K562 (cell line): ENCODE data around the gene SPCS3. TPM values are rescaled to one million over a fixed set of nuclear protein-coding genes. Genes with fewer than 3 reads are reported as not detected.

Experiments
- ATAC-seq: fragments of 200-7000 bp; cut with Tn5 transposase; 3 replicates; pipeline ENCODE4 v1.9.1; 2020; ENCODE audit warnings: moderate library complexity
- BruUV-seq: library from RNA; stranded (reverse); fragments of 400-500 nt; replicated peaks from 2 replicates; lab custom pipeline; 2021; lab: Mats Ljungman, UMichigan
- CTCF ChIA-PET: fragments of 300-600 bp; formaldehyde crosslinking; extraction: SDS; loops from one replicate; lab custom pipeline; 2021; ENCODE audit warnings: low intra/inter-chr PET ratio; lab: Yijun Ruan, JAX
- POLR2A ChIA-PET: fragments of 300-600, 350-650 bp; sonication (Branson Sonifier 250); formaldehyde crosslinking; extraction: SDS; loops from one replicate; lab custom pipeline; 2021; ENCODE audit warnings: antibody characterized with exemption, inconsistent platforms; lab: Yijun Ruan, JAX
- DNase-seq, 4 experiments: peaks; one replicate each; pipeline versions ENCODE4 v3.0.0 to v3.0.0-alpha.2; 2011 to 2018; ENCODE audit warnings: low spot score in 3 of 4, mixed read lengths in 3 of 4; ENCODE audit errors: extremely low read depth in 1 of 4
- FAIRE-seq: peaks from 2 replicates; lab custom pipeline; 2011; peaks lifted over from hg19 to GRCh38; lab: Jason Lieb, UNC
- H2AFZ ChIP-seq: 2 replicates; pipeline ENCODE4 v1.6.0; 2011; ENCODE audit warnings: low read depth, low read length, control low read depth, inconsistent platforms
- H3K27ac ChIP-seq: fragments of 200-600 bp; 3 replicates; pipeline ENCODE4 v1.8.0; 2011; ENCODE audit warnings: low read depth, mild to moderate bottlenecking, control low read depth, inconsistent platforms, low read length, moderate library complexity, mixed read lengths; ENCODE audit errors: extremely low read depth
- H3K27me3 ChIP-seq, 2 experiments: fragments of 300-600 bp in 1 of 2; 2 replicates in 1 of 2; 3 replicates in 1 of 2; pipeline versions ENCODE4 v1.6.0 to v1.8.0; 2011; ENCODE audit warnings: inconsistent platforms in 2 of 2, low read length in 2 of 2, mild to moderate bottlenecking in 1 of 2, mixed read lengths in 1 of 2, moderate library complexity in 1 of 2; ENCODE audit not compliant: control insufficient read depth in 2 of 2, insufficient read depth in 2 of 2
- H3K36me3 ChIP-seq: fragments of 300-600 bp; 3 replicates; pipeline ENCODE4 v1.8.0; 2011; ENCODE audit warnings: mild to moderate bottlenecking, low read length, inconsistent platforms; ENCODE audit not compliant: control insufficient read depth, insufficient read depth
- H3K4me1 ChIP-seq, 2 experiments: fragments of 200-600 bp in 1 of 2; replicated peaks in 1 of 2; 2 replicates in 1 of 2; 3 replicates in 1 of 2; pipeline versions ENCODE4 v1.5.1 to v1.8.0; 2011; ENCODE audit warnings: inconsistent platforms in 2 of 2, low read length in 2 of 2, mild to moderate bottlenecking in 1 of 2, mixed read lengths in 1 of 2, moderate library complexity in 1 of 2; ENCODE audit not compliant: control insufficient read depth in 2 of 2, insufficient read depth in 2 of 2
- H3K4me2 ChIP-seq: 2 replicates; pipeline ENCODE4 v1.6.1; 2011; ENCODE audit warnings: low read length, control low read depth, inconsistent platforms, mixed read lengths; ENCODE audit not compliant: insufficient read depth
- H3K4me3 ChIP-seq: fragments of 200-600 bp; sonication (generic), shearing (Covaris generic); 2 replicates; pipeline ENCODE4 v1.5.1; 2016; ENCODE audit warnings: control low read depth, inconsistent platforms
- H3K79me2 ChIP-seq: fragments of 200-600 bp; 3 replicates; pipeline ENCODE4 v1.8.0; 2011; ENCODE audit warnings: low read length, inconsistent platforms; ENCODE audit not compliant: control insufficient read depth, insufficient read depth
- H3K9ac ChIP-seq, 2 experiments: 2 replicates each; pipeline versions ENCODE4 v1.6.0 to v1.6.1; 2011; ENCODE audit warnings: low read depth in 2 of 2, low read length in 2 of 2, control low read depth in 1 of 2, inconsistent platforms in 1 of 2, mild to moderate bottlenecking in 1 of 2, mixed read lengths in 1 of 2; ENCODE audit not compliant: insufficient read depth in 1 of 2
- H3K9me1 ChIP-seq: one replicate; pipeline ENCODE4 v1.6.0; 2011; ENCODE audit warnings: inconsistent platforms, mild to moderate bottlenecking, low read length, moderate library complexity; ENCODE audit not compliant: control insufficient read depth, insufficient read depth
- H3K9me3 ChIP-seq: replicated peaks from 2 replicates; pipeline ENCODE4 v1.5.1; 2011; ENCODE audit warnings: low read depth, low read length, inconsistent platforms; ENCODE audit not compliant: control insufficient read depth, insufficient read depth
- H4K20me1 ChIP-seq: replicated peaks from 2 replicates; pipeline ENCODE4 v1.6.1; 2011; ENCODE audit warnings: low read length, inconsistent platforms, mixed read lengths; ENCODE audit not compliant: control insufficient read depth, insufficient read depth
- ATF2 ChIP-seq: sonication (generic); formaldehyde crosslinking; IDR thresholded peaks from 2 replicates; pipeline ENCODE4 v1.8.1; 2022; ENCODE audit warnings: missing genetic modification reagents
- ELK3 ChIP-seq: fragments of 450-650 bp; formaldehyde crosslinking; IDR thresholded peaks from 2 replicates; pipeline ENCODE4 v1.4.0; 2020; ENCODE audit warnings: mild to moderate bottlenecking
- FOXM1 ChIP-seq, 2 experiments: fragments of 450-650 bp in 1 of 2; sonication (generic) in 1 of 2; formaldehyde crosslinking in 1 of 2; IDR thresholded peaks; 2 replicates each; pipeline versions ENCODE4 v1.6.1 to v1.9.0; 2017 to 2022; ENCODE audit warnings: low read depth in 2 of 2, mild to moderate bottlenecking in 2 of 2, missing genetic modification reagents in 1 of 2, moderate library complexity in 1 of 2
- HDAC6 ChIP-seq: IDR thresholded peaks from 2 replicates; pipeline ENCODE4 v1.6.1; 2012; ENCODE audit warnings: low read depth, mild to moderate bottlenecking, control low read depth, inconsistent platforms, low read length, moderate library complexity
- NR3C1 ChIP-seq: sonication (generic); formaldehyde crosslinking; IDR thresholded peaks from 2 replicates; pipeline ENCODE4 v1.8.1; 2022; ENCODE audit warnings: missing genetic modification reagents
- SMARCC2 ChIP-seq: fragments of 450-650 bp; IDR thresholded peaks from 2 replicates; pipeline ENCODE4 v1.6.1; 2017; ENCODE audit warnings: antibody characterized with exemption, moderate library complexity, mild to moderate bottlenecking, low read depth
- SNRNP70 ChIP-seq: fragments of 200-400 bp; formaldehyde crosslinking; optimal IDR thresholded peaks from 2 replicates; pipeline ENCODE3; 2017; ENCODE audit warnings: low read depth, low read length
- ZBTB33 ChIP-seq: sonication (generic); formaldehyde crosslinking; IDR thresholded peaks from 2 replicates; pipeline ENCODE4 v1.8.1; 2023; ENCODE audit warnings: mild to moderate bottlenecking, missing genetic modification reagents
- ZNF165 ChIP-seq: fragments of 250-450 bp; sonication (Bioruptor Pico); IDR thresholded peaks from 2 replicates; pipeline ENCODE4 v1.4.0; 2020; ENCODE audit warnings: borderline replicate concordance
- ZNF253 ChIP-seq: fragments of 250-450 bp; sonication (Bioruptor Pico); conservative IDR thresholded peaks from 2 replicates; pipeline ENCODE4 v1.6.1; 2021; ENCODE audit warnings: mild to moderate bottlenecking
- WGBS: fragments of 100-300 bp; shearing (Covaris generic); methylation state at CpG from one replicate; pipeline ENCODE4 v1.1.6; 2016; ENCODE audit warnings: low coverage, mixed read lengths; ENCODE audit not compliant: insufficient coverage; ENCODE audit errors: missing lambda C conversion rate; 5-methylcytosine and 5-hydroxymethylcytosine counted together
- in situ Hi-C: fragments of 300-500 bp; cut with MboI; formaldehyde crosslinking; loops from 4 replicates; pipeline ENCODE4 v1.15.0; 2018; ENCODE audit warnings: inconsistent platforms, mixed read lengths
- intact Hi-C: fragments of 100-400 bp; cut with micrococcal nuclease; formaldehyde crosslinking; loops from 2 replicates; pipeline ENCODE4 v1.14.2; 2022
- polyA plus RNA-seq, 8 experiments: library from polyadenylated mRNA; depleted of rRNA in 4 of 8; stranded (reverse) in 5 of 8; unstranded in 3 of 8; fragments of >200 nt; fragmentation: Nextera tagmentation in 2 of 8; fragmentation: Illumina TruSeq in 1 of 8; extraction: Ambion mirVana in 2 of 8; extraction: Trizol in 1 of 8; gene quantifications; 2 replicates each; pipeline versions ENCODE4 v1.2.1 to v1.2.3, GENCODE V29; 2011 to 2014; ENCODE audit warnings: inconsistent platforms in 1 of 8, missing spikeins in 1 of 8
- total RNA-seq, 7 experiments: library from RNA; depleted of rRNA in 6 of 7; stranded (reverse); fragments of >200 nt in 6 of 7; fragmentation: Illumina TruSeq in 2 of 7; extraction: Trizol in 2 of 7; gene quantifications; 2 replicates each; pipeline versions ENCODE4 v1.2.1 to v1.2.3, GENCODE V29; 2011 to 2021; ENCODE audit warnings: low replicate concordance in 1 of 7

The SPCS3 gene
- total and polyA plus RNA-seq, 9 of the 15 experiments (the other 6 are each of a cell fraction or from before 2014, with no cell fraction given) = 64.6 to 196 (median 85.4) TPM

DNA sequence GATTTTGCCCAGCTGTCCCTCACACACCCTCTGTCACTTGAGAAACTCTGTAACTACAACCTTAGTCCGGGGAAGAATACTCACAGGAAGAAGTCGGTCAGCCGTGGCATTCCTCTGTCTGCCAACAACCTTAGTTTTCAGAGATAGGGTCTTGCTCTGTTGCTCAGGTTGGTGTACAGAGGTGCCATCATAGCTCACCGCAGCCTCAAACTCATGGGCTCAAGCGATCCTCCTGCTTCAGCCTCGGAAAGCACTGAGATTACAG, 12.2 kb upstream of the SPCS3 start:
- peak overlapping the region; percentile 28; the same call in 1 of the 2 replicates for H2AFZ ChIP-seq
- DNase-seq (no peak), ATAC-seq (no peak), FAIRE-seq (no peak)
- POLR2A ChIA-PET = interaction anchor here (1.2 kb wide), 1 partner anchor 11 kb away, joined by 4 read pairs; no protein-coding TSS in a partner anchor
- intact Hi-C loops (no loop called here), in situ Hi-C loops (no loop called here)
- no peak overlapping the region for H3K9ac ChIP-seq
- no peaks in the 10 kb centered on the region for H4K20me1 ChIP-seq
- WGBS = 30% methylated on average over 6 of the region's 6 CpGs
- no peak overlapping the region for H3K4me2 ChIP-seq
- H3K9me3 ChIP-seq = no peaks in the 10 kb centered on the region
- no TSS peak for BruUV-seq
- no peaks in the 10 kb centered on the region for H3K36me3 ChIP-seq
- H3K9me1 ChIP-seq = no peaks in the 10 kb centered on the region
- CTCF ChIA-PET = no interaction called here
- no peaks in the 10 kb centered on the region for H3K27me3 ChIP-seq
- no peak overlapping the region for H3K4me3 ChIP-seq
- H3K79me2 ChIP-seq = no peaks in the 10 kb centered on the region
- TF ChIP-seq HDAC6 = no peak
- no peak for TF ChIP-seq ZBTB33 (CRISPR knock-in tag)
- TF ChIP-seq ZNF253 = no peak
- no peak for TF ChIP-seq ATF2 (CRISPR knock-in tag)
- TF ChIP-seq ZNF165 = no peak
- TF ChIP-seq NR3C1 (CRISPR knock-in tag) = no peak
- TF ChIP-seq ELK3 (CRISPR knock-in tag) = no peak
- TF ChIP-seq SNRNP70 = no peak
- TF ChIP-seq SMARCC2 = no peak
- no peak for TF ChIP-seq FOXM1 (IDR thresholded peaks at IDR 0.05; ENCODE audit: low read depth)
- no peak for TF ChIP-seq FOXM1 (CRISPR knock-in tag; IDR thresholded peaks at IDR 0.05; ENCODE audit: low read depth)
- TF ChIP-seq, all 486 proteins: peak for 0
- H3K27ac ChIP-seq = no peak overlapping the region
- H3K4me1 ChIP-seq = no peaks in the 10 kb centered on the region
